GM21717 (cell line): Measurements from ENCODE around the gene MAP1LC3B.
"Not testable (repeated sequence)": the region's sequence is repeated elsewhere in the genome, so short reads cannot be mapped to it uniquely, and the experiment has no call there.

Experiments used
- ATAC-seq: cut with Tn5 transposase; IDR thresholded peaks from one replicate; pipeline ENCODE4 v1.9.1; 2021; ENCODE audit warnings: mild to moderate bottlenecking, moderate library complexity; ENCODE audit not compliant: unreplicated experiment

The MAP1LC3B gene

GRCh38 chr16:87360862-87361610, 31.1 kb upstream of the MAP1LC3B start:
- no peak for ATAC-seq

- no peak for ATAC-seq
These were observed 30.1 kb upstream of the MAP1LC3B start for GRCh38 chr16:87361916-87362619.

- not testable (repeated sequence) for ATAC-seq
These were observed 29.1 kb upstream of the MAP1LC3B start for GRCh38 chr16:87362828-87363559.

DNA sequence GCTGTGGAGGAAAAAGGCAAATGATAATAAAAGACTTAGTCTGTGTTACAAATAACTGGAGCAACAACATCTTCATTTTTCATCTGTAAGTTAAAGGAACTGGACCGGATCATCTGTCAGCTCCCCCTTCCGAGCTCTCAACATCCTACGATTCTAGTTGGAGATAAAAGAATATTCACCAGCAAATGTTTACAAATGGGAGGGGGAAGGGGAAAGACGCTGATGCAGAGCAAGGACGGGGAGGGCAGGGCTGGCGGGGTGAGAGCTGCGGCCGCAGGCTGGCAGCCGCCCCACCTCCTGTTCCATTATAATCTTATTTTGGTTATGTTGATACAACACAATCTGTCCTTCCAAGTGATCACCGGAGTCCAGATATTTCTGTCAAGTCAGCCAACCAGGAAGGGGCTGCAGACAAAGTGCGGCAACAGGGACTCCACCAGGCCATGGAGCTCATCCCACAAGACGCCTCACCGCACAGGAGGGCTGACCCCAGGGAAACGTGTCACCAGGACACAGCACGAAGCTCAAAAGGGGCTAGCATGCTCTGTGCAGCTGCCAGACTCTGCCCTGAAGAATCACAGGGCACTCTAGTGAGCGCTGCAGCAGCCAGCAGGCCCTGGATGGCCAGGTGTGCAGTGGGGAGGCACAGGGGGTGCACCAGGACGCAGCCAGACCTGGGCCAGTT, 28.2 kb upstream of the MAP1LC3B start:
- ATAC-seq, result no peak

DNA sequence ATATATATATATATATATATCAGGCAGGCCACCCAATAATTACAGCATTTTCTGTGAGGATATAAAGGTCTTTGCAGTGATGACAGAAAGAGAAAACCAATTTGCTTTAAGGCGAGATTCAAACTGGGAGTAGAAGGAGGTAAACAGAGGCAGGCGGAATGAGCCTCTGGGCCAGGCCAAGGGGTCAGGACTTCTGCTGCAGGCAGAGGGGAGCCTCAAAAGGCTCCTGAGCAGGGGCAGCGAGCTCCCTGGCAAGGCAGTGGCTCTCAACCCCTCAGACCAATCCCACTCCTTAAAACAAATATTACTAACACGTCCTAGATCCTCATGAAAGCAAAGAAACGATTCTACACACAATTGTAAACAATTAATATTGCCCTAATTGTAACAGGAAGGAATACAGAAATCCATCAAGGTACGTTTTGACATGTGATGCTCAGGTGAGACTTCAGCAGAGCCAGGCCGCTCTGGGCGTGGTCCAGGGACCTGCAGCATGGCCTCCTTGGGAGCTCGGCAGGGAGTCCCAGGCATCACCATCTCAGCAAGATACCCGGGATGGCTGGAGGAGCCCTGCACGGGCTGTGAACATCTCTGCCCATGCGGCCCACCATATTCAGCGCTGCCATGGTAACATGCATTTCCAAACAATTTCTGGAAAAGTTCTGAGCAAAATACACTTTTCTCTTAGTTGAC, 27.0 kb upstream of the MAP1LC3B start:
- ATAC-seq, result no peak

GRCh38 chr16:87366288-87366687, 25.8 kb upstream of the MAP1LC3B start:
- ATAC-seq, result no peak

DNA sequence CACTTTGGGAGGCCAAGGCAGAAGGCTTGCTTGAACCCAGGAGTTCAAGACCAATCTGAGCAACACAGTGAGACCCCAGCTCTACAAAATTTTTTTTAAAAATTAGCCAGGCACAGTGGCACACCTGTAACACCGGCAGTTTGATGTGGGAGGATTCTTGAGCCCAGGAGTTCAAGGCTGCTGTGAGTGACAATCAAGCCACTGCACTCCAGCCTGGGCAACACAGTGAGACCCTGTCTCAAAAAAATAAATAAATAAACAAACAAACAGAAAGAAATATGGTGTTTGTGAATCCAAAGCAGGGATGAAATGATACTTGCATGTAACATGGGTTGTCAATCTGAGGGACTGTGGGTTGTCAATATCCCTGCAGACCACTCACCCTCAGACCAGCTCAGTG, 25.2 kb upstream of the MAP1LC3B start:
- no peak for ATAC-seq

DNA sequence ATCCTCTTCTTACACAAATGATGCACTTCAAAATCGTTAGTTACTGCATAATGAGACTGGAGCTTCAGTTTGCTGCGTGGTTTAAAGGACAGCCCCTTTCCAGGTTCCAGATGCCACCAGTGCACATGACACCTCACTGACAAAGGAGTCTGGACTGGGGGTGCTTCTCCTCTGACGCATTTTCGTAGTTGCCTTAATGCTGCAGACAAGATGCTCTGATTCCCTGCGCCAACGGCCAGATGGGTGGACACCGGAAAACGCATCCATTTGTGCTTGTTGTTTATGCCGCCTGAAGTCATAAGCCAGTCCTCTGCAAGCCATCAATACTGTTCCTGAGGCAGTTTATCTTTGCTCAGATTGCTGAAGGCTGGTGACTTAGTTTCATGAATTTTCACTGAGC, 24.6 kb upstream of the MAP1LC3B start:
- no peak for ATAC-seq

DNA sequence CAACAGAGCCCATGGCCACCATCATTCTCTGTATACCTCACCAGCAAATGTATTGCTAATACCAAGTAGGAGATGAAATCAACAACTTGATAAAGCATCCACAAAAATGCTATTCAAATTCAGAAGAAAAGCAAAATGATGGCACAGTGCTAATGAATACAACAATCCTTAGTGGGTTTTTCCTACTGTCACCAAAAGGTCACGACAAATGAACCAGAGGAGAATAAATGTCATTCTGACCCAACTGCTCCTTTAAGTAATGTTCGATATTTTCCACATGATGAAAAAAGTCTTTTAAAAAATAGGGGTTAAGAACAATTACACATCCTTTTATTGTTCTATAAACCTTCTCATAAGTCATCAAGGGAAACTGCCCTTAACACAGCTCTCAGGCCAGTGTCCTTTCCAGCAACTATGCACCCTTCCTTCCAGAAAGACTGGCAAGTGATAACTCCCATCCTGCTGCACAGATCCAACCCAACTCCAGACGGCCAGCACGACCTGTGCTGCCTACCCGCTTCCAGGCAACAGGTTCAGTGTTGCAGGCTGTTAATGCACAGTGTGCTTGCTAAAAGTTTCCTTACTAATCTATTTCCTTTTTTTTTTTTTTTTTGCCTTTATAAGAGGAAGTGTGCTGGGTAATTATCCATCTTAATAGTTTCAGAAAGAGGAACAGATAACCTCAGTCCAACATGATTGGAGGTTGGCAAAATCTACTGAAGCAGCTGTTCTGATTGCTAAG, 23.9 kb upstream of the MAP1LC3B start:
- ATAC-seq, result no peak

- no peak for ATAC-seq
These were observed 22.9 kb upstream of the MAP1LC3B start for GRCh38 chr16:87369117-87369765.

DNA sequence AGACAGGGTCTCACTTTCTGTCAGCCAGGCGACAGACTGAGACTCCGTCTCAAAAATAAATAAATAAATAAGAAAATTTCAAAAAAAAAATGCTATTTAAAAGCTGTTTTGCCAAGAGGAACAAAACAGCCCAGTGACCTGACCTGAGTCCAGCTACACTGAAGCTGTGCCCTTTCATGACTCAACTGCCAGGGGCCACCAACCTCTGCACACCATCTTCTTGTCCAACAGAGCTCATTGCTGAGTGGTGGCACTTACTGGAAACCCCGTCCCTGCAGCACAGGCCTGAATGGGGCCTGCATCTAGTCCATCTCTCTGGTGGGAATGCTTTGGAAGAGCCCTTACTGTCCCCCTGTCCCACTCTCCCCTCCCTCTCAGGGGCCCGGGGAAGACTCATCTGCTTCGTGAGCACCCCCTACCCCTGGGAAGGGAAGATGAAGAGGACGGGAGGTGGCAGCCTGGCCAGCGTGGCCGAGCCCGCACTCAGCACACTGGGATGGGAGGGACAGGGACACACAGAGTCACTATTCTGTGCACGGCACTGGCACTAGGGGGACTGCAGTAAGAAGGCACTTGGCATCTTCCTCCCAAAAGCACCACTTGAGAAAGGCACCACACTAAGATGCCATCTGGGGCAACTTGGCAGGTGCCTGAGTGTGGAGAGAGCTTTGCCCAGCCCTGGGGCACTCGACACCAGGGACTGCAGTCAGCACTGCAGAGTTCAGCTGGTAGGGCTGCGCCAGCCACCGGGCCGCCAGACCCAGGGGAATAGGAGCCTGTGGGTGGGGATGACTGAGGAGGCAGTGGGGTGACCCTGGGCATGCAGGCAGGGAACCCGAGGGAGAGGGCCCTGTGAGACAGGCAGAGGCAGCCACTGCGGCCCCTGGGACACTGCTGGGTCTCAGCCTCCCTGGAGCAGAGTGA, 22.1 kb upstream of the MAP1LC3B start:
- no peak for ATAC-seq

DNA sequence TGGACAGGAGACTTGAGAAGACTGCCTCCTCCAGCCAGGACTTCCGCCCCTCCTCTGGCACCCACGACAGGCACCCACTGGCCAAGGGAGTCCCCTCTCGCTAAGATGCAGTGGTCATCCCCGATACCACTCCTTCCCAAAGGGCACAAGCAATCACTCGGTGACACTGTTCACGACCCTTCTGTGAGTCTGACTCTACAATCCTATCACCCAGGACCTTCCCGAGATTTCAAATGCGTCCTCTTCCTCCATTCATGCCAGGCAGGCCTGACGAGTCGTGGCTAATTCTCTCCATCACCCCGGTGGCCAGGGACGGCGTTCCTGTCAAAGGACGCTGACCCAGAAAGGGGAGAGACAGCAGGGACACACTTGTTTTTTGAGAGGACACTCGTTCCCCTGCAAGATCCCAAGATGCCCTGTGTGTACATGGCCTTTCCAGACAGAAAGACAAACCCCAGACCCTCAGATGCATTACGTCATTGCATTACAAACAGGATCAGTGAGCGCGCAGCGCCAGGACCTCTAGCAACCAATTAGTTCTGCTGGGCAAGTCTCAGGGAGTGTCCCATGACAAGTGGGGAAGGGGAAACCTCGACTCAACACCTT, 20.8 kb upstream of the MAP1LC3B start:
- no peak for ATAC-seq

DNA sequence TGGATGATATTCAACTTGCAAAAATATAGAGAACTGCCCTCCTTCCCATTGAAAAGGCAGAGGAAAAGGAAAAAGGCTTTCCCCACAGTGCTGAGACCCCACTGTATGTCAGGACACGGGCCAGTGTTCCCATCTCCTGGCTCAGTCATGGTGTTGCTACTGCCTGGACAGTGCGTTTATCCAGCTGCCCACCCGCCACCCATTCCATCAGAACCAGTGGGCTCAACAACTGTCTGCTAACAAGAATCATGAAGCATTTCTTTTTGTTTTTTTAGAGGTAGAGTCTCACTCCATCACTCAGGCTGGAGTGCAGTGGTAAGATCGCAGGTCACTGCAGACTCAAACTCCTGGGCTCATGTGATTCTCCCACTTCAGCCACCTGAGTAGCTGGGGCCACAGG, 19.8 kb upstream of the MAP1LC3B start:
- ATAC-seq, result no peak

- no peak for ATAC-seq
These were observed 17.8 kb upstream of the MAP1LC3B start for GRCh38 chr16:87374313-87374712.

- no peak for ATAC-seq
These were observed 16.6 kb upstream of the MAP1LC3B start for GRCh38 chr16:87375426-87376135.

DNA sequence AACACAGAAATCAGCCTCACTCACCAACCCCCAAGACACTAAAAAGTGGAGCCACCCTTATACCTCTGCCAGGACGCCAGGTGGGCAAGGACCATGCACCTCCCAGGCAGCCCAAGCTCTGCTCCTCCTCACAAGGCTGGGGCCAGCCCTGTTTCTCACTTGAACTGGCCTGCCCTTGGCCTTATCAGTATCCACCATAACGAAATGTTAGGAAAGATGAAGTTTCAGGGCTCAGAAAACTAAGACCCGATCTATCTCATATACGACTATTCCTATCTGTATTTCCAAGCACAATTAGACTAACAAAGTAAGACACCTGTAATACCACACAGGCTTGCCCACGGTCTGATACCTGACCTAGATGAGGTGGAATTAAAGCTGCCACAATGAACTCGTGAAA, 15.5 kb upstream of the MAP1LC3B start:
- no peak for ATAC-seq

- ATAC-seq, result not testable (repeated sequence)
These were observed 12.8 kb upstream of the MAP1LC3B start for GRCh38 chr16:87379312-87379752.
